ENCODE measurements around the gene RNF220.

Gene RNF220

GRCh38 chr1:44511363-44511762 lies 106.3 kb downstream of the RNF220 start:
- H3K27ac ChIP-seq (ENCODE audit: low read depth, low read length, poor library complexity, severe bottlenecking): no peak overlapping the region
- no peaks in the 10 kb centered on the region for H3K9me3 ChIP-seq (ENCODE audit: low read length)
- H2AFZ ChIP-seq (ENCODE audit: low read length): no peak overlapping the region
- TF ChIP-seq CTCF (IDR thresholded peaks at IDR 0.05; ENCODE audit: low read length) (no peak), EZH2 (IDR thresholded peaks at IDR 0.05; ENCODE audit: borderline replicate concordance, low read length) (no peak)
- H4K20me1 ChIP-seq (ENCODE audit: insufficient read depth, low read length): no peaks in the 10 kb centered on the region
- no peaks in the 10 kb centered on the region for H3F3A ChIP-seq (ENCODE audit: insufficient read depth, low read length)
- no peaks in the 10 kb centered on the region for H3K36me3 ChIP-seq (ENCODE audit: insufficient read depth, low read length)
- H3K4me1 ChIP-seq (ENCODE audit: insufficient read depth, low read length, severe bottlenecking): no peaks in the 10 kb centered on the region
- no peaks in the 10 kb centered on the region for H3K27me3 ChIP-seq (ENCODE audit: insufficient read depth, low read length)
- H3K4me2 ChIP-seq (ENCODE audit: low read length): no peak overlapping the region
- H3K9ac ChIP-seq (ENCODE audit: low read length): no peak overlapping the region
- no peaks in the 10 kb centered on the region for H3K79me2 ChIP-seq (ENCODE audit: insufficient read depth, low read length)
- no peak overlapping the region for H3K4me3 ChIP-seq (ENCODE audit: low read depth, low read length, poor library complexity, severe bottlenecking)
- H3K9me2 ChIP-seq (ENCODE audit: low read depth, low read length): no peaks in the 10 kb centered on the region

GRCh38 chr1:44511769-44512168 lies 106.7 kb downstream of the RNF220 start:
- Histone ChIP-seq H2AFZ (ENCODE audit: low read length) (no peak overlapping the region), H3K36me3 (ENCODE audit: insufficient read depth, low read length) (no peaks in the 10 kb centered on the region), H3K4me3 (ENCODE audit: low read depth, low read length, poor library complexity, severe bottlenecking) (no peak overlapping the region), H3K9me2 (ENCODE audit: low read depth, low read length) (no peaks in the 10 kb centered on the region), H3K9ac (ENCODE audit: low read length) (no peak overlapping the region), H3K27me3 (ENCODE audit: insufficient read depth, low read length) (no peaks in the 10 kb centered on the region), H3F3A (ENCODE audit: insufficient read depth, low read length) (no peaks in the 10 kb centered on the region), H3K79me2 (ENCODE audit: insufficient read depth, low read length) (no peaks in the 10 kb centered on the region), H3K9me3 (ENCODE audit: low read length) (no peaks in the 10 kb centered on the region), H4K20me1 (ENCODE audit: insufficient read depth, low read length) (no peaks in the 10 kb centered on the region), H3K4me2 (ENCODE audit: low read length) (no peak overlapping the region), H3K4me1 (ENCODE audit: insufficient read depth, low read length, severe bottlenecking) (no peaks in the 10 kb centered on the region), H3K27ac (ENCODE audit: low read depth, low read length, poor library complexity, severe bottlenecking) (no peak overlapping the region)
- TF ChIP-seq EZH2 (IDR thresholded peaks at IDR 0.05; ENCODE audit: borderline replicate concordance, low read length) (no peak), CTCF (IDR thresholded peaks at IDR 0.05; ENCODE audit: low read length) (no peak)

- TF ChIP-seq CTCF (IDR thresholded peaks at IDR 0.05; ENCODE audit: low read length) (no peak), EZH2 (IDR thresholded peaks at IDR 0.05; ENCODE audit: borderline replicate concordance, low read length) (no peak)
- no peaks in the 10 kb centered on the region for H3K79me2 ChIP-seq (ENCODE audit: insufficient read depth, low read length)
- no peak overlapping the region for H2AFZ ChIP-seq (ENCODE audit: low read length)
- H3K36me3 ChIP-seq (ENCODE audit: insufficient read depth, low read length): no peaks in the 10 kb centered on the region
- H3K4me3 ChIP-seq (ENCODE audit: low read depth, low read length, poor library complexity, severe bottlenecking): no peak overlapping the region
- no peak overlapping the region for H3K9ac ChIP-seq (ENCODE audit: low read length)
- H4K20me1 ChIP-seq (ENCODE audit: insufficient read depth, low read length): no peaks in the 10 kb centered on the region
- H3F3A ChIP-seq (ENCODE audit: insufficient read depth, low read length): no peaks in the 10 kb centered on the region
- H3K4me2 ChIP-seq (ENCODE audit: low read length): no peak overlapping the region
- H3K9me2 ChIP-seq (ENCODE audit: low read depth, low read length): no peaks in the 10 kb centered on the region
- no peak overlapping the region for H3K27ac ChIP-seq (ENCODE audit: low read depth, low read length, poor library complexity, severe bottlenecking)
- no peaks in the 10 kb centered on the region for H3K9me3 ChIP-seq (ENCODE audit: low read length)
- H3K27me3 ChIP-seq (ENCODE audit: insufficient read depth, low read length): no peaks in the 10 kb centered on the region
- H3K4me1 ChIP-seq (ENCODE audit: insufficient read depth, low read length, severe bottlenecking): no peaks in the 10 kb centered on the region
Measured at GRCh38 chr1:44512313-44512885, 107.3 kb downstream of the RNF220 start.
